NCI-H128 (cell line): ENCODE results near the gene MTURN.
"Not testable (repeated sequence)": the region's sequence is repeated elsewhere in the genome, so short reads cannot be mapped to it uniquely, and the experiment has no call there.

Experiments
- DNase-seq: peaks from one replicate; lab custom pipeline; 2025; ENCODE audit not compliant: unreplicated experiment; lab: John Stamatoyannopoulos, UW

MTURN gene

DNA sequence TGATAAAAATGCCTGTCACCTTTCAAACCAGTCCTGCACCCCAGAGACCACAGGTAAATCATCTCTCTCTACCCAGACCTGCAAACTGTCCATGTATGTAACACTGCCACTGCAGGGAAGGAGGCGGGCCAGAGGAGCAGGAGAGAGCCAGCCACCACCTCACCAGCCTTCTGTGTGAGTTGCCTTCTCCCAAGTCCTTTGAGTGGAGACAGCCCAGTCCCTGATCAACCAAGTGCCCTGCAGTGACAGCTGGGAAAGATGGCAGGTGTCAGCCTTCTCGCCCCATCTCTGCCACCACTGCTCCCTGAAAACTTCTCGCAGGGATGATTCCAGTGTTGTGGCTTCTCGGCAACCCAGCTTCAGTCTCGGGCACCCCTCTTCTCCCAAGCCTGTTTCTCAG is 42.4 kb downstream of the MTURN start:
- DNase-seq = no peak

DNA sequence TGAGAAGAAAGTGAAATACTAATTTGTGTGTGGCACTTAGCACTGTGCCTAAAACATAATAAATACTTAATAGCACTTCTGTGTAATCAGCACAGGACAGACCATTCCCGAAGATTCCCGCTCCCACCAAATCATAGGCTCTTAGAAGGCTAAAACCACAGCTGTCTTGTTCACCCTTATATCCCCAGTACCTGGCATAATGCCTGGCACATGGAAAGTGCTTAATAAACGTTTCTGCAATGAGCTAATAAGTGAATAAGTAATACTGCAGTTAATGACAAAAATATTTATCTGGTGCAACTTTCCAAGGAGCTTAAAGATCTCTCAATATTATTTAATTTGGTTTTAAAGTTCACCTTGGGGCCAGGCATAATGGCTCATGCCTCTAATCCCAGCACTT is 43.2 kb downstream of the MTURN start:
- no peak for DNase-seq

DNA sequence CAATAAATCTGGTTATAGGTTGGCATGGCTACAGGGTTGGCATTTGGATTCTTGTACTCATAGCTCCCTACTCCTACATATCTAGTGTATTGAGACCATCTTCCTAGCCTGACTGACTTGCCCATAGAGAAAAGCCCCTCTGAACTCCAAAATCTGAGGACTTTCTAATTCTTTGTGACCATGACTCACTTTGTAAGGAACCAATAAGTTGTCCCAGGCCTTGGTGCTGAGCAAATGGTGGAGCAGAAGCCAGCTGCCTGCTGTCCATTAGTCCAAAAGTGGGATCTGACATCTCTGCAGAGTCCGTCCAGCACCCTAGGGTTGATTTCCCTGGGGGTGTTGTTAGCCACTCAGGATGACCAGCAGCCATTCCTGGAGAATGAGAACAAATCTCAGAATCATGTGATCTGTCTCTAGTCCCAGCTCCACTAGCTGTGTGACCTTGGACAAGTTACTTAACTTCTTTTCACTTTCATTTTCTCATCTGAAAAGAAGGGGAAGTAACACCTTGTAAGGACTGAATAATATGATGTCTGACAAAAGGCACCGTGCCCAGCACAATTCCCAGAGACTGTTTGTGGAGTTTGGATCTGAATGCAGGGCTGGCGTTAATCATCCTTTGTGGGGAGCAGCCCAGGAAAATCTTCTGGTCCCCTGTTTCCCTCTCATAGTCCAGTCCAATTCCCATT is 44.1 kb downstream of the MTURN start:
- DNase-seq = no peak

DNA sequence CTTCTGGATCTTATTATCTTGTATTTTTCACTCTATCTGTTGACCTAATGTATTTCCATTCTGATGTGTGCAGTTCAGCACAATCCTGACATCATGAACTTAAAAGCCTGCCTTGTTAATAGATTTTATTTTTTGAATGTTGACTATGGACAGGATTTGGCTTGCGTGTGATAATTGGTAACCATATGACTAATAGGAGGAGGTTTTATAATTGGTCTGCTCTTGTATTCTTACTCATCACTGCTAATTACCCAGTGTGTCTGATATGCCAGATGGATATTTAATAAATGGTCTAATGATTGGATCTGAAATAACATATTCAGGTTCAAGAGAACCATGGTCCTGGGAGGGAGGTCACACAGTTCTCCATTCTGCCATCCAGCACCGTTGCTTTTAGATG is 45.9 kb downstream of the MTURN start:
- DNase-seq = no peak

DNA sequence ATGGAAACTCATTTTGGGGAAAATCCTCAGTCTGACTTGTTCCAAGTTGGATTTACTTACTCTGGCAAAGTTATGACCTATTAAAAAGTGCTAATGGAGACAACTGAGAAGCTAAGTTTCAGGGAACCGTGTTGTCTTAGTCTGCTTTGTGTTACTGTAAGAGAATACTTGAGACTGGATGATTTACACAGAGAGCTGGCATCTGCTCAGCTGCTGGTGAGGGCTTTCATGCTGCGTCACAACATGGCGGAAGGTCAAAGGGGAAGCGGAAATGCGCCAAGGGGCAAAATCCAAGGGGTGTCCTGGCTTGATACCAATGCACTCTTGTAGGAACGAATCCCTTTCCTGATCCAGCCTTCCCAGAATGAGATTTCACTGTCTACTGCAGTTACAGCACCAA is 46.4 kb downstream of the MTURN start:
- DNase-seq = no peak

DNA sequence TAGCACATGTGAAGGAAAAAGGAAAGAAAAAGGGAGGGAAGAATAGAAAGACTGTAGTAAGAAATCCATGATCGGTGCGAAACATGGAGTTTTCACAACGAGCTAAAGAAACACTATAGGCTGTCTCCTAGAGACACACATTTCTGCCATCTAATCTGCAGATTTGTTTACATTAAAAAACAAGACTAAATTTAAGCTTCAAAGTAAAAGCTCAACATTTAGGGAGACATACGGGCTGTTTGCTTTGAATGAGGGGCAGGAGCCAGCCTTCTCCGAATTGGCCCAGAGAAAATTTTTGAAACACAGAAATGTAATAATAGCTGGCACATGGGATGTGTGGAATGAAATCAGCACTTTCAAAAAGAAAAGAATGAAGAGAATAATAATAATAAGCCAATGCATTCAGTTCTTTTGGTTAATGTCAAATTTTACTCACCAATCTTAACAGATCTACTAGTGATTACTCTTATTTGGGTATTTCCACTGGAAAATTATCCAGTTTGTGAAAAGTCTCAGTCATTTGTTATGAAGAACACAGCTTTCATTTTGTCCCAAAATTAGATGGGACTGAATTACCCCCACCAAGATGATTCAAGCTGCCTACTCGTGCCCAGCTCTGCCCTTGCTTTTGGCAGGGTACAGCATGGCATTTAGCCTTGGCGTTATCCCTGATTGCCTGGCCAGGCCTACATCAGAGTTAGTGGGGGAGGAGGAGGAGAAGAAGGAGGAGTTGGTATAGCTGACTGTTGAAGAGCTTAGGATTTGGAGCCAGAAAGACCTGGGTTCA is 47.1 kb downstream of the MTURN start:
- DNase-seq = no peak

DNA sequence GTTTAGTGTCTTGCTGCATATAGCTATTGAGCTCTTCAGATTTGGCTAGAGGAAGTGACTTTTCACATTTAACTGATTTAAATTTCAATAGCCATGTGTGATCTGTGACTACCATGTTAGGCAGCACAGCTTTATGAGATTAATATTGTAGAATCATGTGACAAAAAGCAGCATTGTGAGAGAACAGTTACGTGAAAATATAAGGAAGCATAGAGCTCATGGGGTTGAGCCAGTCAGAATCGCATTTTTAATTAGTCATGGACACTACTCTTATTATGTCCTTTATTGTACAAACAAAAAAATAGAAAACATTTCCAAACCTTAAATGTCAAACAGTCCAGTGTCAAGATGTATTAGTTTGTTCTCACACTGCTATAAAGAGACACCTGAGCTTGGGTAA is 48.0 kb downstream of the MTURN start:
- no peak for DNase-seq

DNA sequence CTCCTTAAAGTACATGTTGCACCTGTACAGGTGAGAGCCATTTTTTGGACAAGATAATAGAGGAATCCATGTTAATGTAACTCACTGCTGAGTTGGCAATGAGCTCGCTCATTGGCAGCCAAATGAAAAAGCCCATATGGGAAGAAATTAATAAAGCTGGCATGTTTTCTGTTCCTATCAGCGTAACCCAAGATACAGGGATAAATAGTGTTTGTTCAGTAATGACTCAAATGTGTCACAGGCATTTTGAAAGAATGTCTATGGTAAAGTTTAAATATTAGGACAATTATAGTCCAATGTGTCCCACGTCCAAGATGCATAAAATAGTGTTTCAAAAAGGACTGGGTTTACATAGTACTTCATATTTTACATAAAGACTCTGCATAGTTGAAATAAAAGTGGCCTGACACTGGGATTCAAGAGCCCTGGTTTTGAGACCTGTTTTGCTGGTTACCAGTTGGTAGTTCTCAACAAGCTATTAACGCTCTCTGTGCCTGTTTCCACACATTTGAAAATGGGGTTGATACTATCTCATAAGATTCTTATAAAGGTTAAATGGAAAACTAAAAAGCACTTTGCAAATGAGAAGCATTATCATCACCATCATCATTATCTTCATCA is 49.1 kb downstream of the MTURN start:
- no peak for DNase-seq

DNA sequence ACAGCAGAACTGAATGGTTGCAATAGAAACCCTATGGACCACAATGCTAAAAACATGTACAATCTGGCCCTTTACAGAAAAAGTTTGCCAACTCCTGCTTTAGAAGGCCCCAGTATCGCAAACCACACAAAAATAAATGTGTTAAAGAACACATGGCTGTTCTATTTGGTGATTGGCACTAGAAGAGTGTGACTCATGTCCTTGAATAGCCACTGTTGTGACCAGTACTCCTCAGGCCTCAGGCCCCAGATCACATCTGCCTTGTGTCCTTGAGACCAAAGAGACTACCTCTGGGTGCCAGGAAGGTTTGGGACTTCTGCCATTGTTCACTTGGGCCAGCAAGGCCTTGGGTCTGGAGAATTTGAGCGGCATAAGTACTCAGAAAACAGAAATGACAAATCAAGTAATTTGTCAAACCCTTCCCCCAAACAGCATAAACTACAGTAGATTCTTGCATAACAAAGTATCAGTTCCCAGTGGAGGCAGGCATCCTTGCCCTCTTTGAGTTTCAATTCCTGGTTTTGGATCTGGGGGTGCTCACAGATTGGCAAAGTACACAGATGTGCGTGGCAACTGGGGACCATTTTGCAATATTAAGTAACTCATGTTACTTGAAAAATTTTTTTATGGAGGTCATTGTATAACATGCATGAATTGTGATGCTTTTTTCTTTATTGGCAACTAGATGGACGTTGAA is 50.2 kb downstream of the MTURN start:
- DNase-seq = no peak

DNA sequence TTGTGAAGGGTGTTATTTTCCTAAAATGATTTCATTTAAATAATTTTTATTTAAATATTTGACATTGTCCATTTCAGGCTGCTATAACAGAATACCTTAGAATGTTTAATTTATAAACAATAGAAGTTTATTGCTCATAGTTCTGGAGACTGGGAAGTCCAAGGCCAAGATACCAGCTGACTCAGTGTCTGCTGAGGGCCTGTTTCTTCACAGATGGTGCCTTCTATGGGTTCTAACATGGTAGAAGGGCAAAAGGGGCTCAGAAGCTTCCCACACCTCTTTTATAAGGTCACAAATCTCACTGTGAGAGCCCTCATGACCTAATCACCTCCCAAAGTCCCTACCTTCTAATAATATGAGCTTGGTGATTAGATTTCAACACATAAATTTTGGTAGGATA is 50.7 kb downstream of the MTURN start:
- DNase-seq = no peak

DNA sequence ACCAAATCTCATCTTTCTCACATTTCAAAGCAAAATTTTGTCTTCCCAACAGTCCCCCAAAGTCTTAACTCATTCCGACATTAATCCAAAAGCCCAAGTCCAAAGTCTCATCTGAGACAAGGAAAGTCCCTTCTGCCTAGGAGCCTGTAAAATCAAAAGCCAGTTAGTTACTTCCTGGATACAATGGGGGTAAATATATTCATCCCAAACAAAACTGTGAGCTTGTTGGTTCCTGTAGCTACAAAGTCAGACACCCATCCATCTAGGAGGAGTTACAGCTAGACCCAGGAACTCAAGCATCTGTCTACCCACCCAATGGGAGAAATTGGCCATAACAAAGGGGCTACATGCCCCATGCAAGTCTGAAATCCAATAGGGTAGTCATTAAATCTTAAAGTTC is 51.9 kb downstream of the MTURN start:
- no peak for DNase-seq

DNA sequence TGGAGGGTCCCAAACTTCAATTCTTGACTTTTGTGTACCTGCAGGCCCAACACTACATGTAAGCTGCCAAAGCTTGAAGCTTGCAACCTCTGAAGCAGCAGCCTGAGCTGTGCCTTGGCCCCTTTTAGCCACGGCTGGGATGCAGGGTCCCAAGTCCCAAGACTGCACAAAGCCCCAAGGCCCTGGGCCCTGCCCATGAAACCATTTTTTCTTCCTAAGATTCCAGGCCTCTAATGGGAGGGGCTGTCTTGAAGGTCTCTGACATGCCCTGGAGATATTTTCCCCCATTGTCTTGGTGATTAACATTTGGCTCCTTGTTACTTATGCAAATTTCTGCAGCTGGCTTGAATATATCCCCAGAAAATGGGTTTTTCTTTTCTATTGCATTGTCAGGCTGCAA is 52.7 kb downstream of the MTURN start:
- DNase-seq = no peak

DNA sequence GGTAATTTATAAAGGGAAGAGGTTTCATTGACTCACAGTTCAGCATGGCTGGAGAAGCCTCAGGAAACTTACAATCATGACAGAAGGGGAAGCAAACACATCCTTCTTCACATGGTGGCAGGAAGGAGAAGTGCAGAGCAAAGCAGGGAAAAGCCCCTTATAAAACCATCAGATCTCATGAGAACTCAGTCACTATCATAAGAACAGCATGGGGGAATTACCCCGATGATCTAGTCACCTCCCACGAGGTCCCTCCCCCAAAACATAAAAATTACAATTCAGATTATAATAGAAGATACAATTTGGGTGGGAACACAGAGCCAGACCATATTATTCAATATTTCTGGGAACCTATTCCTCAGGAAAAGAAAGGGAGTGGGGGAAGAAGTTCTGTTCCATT is 53.6 kb downstream of the MTURN start:
- not testable (repeated sequence) for DNase-seq

DNA sequence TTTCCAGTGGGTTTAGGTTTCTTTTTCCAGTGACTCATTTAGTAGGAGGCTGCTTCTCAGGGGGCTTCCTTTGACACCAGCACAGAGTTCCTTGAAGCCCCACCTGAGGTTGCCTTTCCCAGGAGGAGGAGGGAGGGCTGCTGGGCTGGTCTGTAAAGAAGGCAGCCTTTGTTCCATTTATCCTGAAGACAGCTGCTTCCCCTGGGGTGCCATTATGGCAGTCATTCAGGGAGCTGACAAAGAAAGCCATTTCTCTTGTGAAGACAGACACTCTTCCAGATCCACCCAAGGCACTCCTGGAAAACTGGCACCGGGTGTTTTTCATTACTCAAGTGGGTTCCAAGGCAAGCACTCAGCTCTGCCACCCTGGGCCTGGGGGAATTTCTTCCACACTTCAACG is 54.0 kb downstream of the MTURN start:
- no peak for DNase-seq

DNA sequence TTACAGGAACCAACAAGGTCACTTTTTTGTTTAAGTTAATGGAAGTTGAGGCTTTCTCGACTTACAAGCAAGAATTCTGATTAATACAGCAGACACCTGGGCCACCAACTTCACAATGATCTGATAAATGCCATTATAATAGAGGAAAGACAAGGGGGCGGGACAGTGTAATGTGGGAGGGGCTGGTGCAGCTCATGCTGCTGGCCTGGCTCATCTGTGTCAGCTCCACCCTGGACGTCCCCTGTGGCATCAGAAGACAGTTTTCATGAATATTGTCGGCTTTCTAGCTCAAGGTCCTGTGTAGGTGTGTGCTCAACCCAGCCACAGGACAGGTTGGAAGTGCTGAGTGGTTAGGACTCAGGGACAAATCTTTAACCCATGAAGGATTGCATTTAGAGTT is 57.0 kb downstream of the MTURN start:
- no peak for DNase-seq

DNA sequence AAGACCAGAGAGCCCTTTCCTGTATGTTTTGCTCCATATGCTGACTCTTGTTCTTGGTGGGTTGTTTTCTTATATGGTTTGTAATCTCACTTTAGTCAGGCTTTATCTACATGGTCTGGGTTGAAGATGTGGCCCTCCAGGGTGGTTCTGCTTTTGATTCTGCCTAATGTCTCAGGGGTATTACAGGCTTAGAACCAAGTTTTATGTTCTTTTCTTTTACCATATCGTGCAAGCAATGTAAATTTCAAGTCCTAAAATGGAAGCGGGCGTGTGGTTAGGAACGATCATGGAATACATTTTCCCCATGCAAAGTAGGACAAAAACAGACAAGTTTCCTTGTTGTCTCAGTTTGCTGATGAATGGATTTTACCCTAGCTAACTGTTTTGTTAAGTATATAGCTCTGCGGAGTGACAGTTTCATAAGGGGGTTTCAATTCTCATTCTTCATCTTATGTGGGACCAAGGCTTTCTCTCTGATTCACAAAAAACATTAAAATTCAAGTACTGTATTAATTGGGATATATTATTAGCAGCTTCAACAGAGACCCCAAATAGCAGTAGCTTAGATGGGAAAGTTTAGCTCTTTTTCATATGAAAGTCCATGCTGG is 58.7 kb downstream of the MTURN start:
- DNase-seq = no peak

DNA sequence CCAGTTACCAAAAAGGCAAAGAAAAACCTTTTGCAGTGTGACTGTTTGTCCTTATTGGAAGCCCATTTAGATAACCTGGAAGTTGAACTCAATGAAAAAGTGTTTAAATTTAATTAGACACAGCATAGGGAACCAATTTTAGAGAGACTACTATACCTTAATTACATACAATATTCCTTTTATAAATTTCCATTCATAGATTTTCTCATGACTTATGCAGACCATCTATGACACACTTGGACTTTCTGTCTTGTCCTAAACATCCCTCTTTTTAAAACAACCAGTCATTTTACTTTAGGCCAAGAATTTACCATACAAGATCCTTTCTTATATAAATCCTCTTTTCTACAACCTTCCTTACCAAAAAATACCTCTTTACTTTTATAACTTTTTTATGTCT is 61.6 kb downstream of the MTURN start:
- no peak for DNase-seq

DNA sequence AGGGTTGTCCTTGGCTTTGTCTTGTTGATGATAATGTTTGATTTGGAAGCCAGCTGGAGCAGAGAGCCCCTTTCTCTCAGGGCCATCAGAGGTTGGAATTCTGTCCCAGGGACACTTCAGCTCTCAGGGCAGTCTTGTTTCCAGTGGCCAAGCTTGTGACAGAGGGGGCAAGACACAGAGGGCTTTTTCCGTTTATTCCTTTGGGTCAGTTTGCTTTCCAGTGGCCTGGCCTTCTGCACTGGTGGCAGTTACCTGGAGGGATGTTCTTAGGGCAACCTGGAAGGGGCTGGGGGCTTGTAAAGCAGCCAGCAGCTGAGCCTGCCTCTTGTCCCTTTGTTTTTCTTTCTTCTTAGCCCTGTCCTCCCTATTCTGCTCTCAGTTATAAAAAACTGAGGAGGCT is 62.7 kb downstream of the MTURN start:
- no peak for DNase-seq

DNA sequence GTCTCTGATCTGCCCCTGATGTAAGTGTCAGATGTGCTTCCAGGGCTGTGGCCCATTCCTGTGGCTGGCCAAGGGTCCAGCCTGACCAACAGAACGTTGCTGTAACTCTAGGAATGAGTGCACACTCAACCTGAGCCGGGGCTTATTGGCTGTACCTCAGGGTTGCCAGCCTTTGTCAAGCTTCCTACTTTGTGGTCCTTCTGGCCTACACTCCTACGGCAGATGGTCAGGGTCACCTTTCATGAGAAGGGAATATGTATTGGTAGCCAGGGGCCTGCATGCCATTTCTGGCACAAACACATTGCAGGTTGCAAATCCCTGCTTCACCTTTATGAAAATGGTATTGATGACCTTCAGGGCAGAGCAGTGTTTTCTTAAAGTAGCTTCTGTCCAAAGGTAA is 64.5 kb downstream of the MTURN start:
- no peak for DNase-seq

DNA sequence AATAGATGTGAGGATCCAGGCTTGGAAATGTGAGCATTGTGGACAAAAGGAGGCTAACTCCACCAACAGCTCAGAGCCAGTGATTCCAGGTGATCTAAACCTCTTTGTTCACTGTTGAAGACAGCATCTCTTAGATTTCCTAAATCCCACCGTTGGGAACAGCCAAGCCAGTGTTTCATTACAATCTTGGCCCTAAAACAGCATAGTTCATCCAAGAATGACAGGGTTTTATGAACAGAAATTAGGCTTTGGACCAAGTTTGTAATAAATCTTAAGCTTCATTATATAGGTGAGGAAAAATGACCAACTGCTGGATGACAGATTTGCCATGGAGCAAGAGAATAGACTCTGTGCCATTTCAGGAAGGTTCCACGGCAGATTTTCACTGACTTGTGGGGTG is 65.8 kb downstream of the MTURN start:
- DNase-seq = no peak

DNA sequence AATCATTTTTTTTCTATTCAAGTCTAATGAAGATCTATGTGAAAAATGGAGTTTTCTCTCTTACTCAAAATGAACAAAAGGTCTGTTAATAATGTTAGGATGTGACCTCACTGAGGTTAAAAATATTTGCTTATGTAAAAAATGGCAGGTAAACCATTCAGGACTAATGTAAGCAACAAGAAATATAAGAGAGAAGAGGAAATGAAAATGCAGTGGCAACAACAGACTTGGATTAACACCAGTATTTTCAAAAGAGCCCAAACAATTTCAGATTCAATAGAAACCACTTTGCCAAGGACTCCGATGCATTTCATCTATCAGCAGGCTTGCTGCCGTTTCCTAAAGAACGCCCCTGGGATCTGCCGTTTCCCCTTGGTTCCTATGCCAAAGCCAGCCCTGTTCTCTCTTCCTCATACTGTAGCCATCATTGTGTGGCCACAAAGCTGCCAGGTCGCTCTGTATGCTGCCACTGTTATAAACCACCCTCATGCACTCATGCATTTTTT is 66.4 kb downstream of the MTURN start:
- DNase-seq = no peak
